Esophagus squamous epithelium (tissue), 4 donors: Measurements from ENCODE around the gene ZFP36.

ENCODE experiments used
- POLR2A ChIP-seq, 4 donors: fragments of 450-650 bp; IDR thresholded peaks; one replicate each; pipeline ENCODE4 v1.6.1; 2017; ENCODE audit warnings: antibody characterized with exemption in 4 of 4, mild to moderate bottlenecking in 4 of 4, moderate library complexity in 3 of 4
- TF ChIP-seq, protein P1 (sequence below), 6 experiments: fragments of 450-650 bp in 4 of 6; fragments of 200-600 bp in 2 of 6; sonication (generic) in 2 of 6; IDR thresholded peaks; one replicate each; pipeline ENCODE4 v1.5.1; 2016 to 2019; ENCODE audit warnings: antibody characterized with exemption in 6 of 6, mild to moderate bottlenecking in 4 of 6, moderate library complexity in 4 of 6

DNA sequence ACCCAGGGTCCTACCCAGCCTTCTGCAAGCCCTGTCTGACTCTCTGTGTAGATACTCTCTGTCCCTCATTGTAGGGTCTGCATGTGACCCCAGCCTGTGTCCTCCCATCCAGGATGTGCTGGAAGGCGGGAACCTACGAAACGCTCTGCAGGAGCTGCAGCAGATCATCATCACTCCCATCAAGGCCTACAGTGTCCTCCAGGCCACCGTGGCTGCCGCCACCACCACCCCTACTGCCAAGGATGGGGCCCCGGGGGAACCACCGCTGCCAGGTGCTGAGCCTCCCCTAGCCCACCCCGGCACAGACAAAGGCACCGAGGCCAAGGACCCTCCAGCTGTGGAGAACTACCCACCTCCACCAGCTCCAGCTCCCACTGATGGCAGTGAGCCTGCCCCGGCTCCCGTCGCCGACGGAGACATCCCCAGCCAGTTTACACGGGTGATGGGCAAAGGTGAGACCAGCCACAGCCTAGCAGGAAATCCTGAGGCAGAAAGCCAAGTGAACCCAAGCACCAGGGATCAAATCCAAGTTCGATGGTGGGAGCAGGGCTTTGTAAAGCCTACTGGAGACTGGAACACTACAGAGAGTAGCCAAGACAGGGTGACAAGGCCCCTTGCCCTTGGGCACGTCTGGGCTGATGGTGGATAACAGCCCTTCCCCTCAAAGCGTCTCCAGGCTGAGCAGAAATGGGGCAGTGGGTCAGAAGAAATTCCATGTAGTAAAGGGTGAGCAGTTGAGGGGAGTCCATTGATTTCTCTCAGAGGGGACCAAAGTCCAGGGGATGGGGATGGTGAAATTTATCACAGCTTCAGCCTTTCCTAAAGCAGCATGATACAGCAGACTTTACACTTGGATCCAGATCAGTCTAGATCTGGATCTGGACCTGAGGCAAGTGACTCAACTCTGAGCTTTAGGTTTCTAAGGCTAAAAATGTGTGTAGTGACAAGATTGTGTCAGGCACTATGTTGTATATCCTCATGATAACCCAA, 29.0 kb upstream of the ZFP36 start:
- no peak for TF ChIP-seq POLR2A (IDR thresholded peaks at IDR 0.05)
- TF ChIP-seq, protein P1, sequence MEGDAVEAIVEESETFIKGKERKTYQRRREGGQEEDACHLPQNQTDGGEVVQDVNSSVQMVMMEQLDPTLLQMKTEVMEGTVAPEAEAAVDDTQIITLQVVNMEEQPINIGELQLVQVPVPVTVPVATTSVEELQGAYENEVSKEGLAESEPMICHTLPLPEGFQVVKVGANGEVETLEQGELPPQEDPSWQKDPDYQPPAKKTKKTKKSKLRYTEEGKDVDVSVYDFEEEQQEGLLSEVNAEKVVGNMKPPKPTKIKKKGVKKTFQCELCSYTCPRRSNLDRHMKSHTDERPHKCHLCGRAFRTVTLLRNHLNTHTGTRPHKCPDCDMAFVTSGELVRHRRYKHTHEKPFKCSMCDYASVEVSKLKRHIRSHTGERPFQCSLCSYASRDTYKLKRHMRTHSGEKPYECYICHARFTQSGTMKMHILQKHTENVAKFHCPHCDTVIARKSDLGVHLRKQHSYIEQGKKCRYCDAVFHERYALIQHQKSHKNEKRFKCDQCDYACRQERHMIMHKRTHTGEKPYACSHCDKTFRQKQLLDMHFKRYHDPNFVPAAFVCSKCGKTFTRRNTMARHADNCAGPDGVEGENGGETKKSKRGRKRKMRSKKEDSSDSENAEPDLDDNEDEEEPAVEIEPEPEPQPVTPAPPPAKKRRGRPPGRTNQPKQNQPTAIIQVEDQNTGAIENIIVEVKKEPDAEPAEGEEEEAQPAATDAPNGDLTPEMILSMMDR (IDR thresholded peaks at IDR 0.05), result no peak
